ENCODE results near the gene LSAMP. TPM values are rescaled to one million over a fixed set of nuclear protein-coding genes. Genes with fewer than 3 reads are reported as not detected.

LSAMP gene
- total RNA-seq, 1 experiment from 2014 or later = not detected

- Mint-ChIP-seq H3K9me3 (ENCODE audit: unreplicated experiment) (no peaks in the 10 kb centered on the region), H3K27ac (ENCODE audit: unreplicated experiment) (no peak overlapping the region), H3K4me3 (ENCODE audit: unreplicated experiment) (no peak overlapping the region), H3K4me1 (ENCODE audit: low read depth, unreplicated experiment) (no peaks in the 10 kb centered on the region), H3K27me3 (ENCODE audit: insufficient read depth, unreplicated experiment) (peaks cover 3% of the 10 kb centered on the region), H3K36me3 (ENCODE audit: insufficient read depth, unreplicated experiment) (no peaks in the 10 kb centered on the region)
- Histone ChIP-seq H3K36me3 (ENCODE audit: control insufficient read depth, insufficient read depth, low read length) (no peaks in the 10 kb centered on the region), H3K4me3 (ENCODE audit: low read depth, low read length) (no peak overlapping the region), H3K9me3 (no peaks in the 10 kb centered on the region), H3K4me1 (no peaks in the 10 kb centered on the region), H3K27me3 (replicated peaks; ENCODE audit: control insufficient read depth, insufficient read depth, low read length) (no peaks in the 10 kb centered on the region)
- no TSS peak for BruUV-seq (replicated peaks)
- ChIA-PET POLR2A (no interaction called here), CTCF (no interaction called here)
- intact Hi-C loops (cut with micrococcal nuclease; ENCODE audit: unreplicated experiment) = no loop called here
- TF ChIP-seq CTCF (IDR thresholded peaks at IDR 0.05; ENCODE audit: insufficient read depth in 1 of 2, low read depth in 1 of 2, low read length in 1 of 2, severe bottlenecking in 1 of 2, unreplicated experiment in 1 of 2) = no peak
- no peak for DNase-seq
Measured at GRCh38 chr3:116392291-116392690, 53.0 kb downstream of the LSAMP start.

- Mint-ChIP-seq H3K27ac (ENCODE audit: unreplicated experiment) (no peak overlapping the region), H3K9me3 (ENCODE audit: unreplicated experiment) (no peaks in the 10 kb centered on the region), H3K27me3 (ENCODE audit: insufficient read depth, unreplicated experiment) (peaks cover 3% of the 10 kb centered on the region), H3K4me3 (ENCODE audit: unreplicated experiment) (no peak overlapping the region), H3K36me3 (ENCODE audit: insufficient read depth, unreplicated experiment) (no peaks in the 10 kb centered on the region), H3K4me1 (ENCODE audit: low read depth, unreplicated experiment) (no peaks in the 10 kb centered on the region)
- Histone ChIP-seq H3K36me3 (ENCODE audit: control insufficient read depth, insufficient read depth, low read length) (no peaks in the 10 kb centered on the region), H3K9me3 (no peaks in the 10 kb centered on the region), H3K4me3 (ENCODE audit: low read depth, low read length) (no peak overlapping the region), H3K4me1 (no peaks in the 10 kb centered on the region), H3K27me3 (replicated peaks; ENCODE audit: control insufficient read depth, insufficient read depth, low read length) (no peaks in the 10 kb centered on the region)
- ChIA-PET CTCF (no interaction called here), POLR2A (no interaction called here)
- BruUV-seq (replicated peaks) = no TSS peak
- intact Hi-C loops (cut with micrococcal nuclease; ENCODE audit: unreplicated experiment) = no loop called here
- TF ChIP-seq CTCF (IDR thresholded peaks at IDR 0.05; ENCODE audit: insufficient read depth in 1 of 2, low read depth in 1 of 2, low read length in 1 of 2, severe bottlenecking in 1 of 2, unreplicated experiment in 1 of 2) = no peak
- no peak for DNase-seq
Measured at GRCh38 chr3:116391296-116392201, 53.7 kb downstream of the LSAMP start.

- H3K4me3 Mint-ChIP-seq (ENCODE audit: unreplicated experiment) = no peak overlapping the region
- no peak for DNase-seq
- TF ChIP-seq CTCF (IDR thresholded peaks at IDR 0.05; ENCODE audit: insufficient read depth in 1 of 2, low read depth in 1 of 2, low read length in 1 of 2, severe bottlenecking in 1 of 2, unreplicated experiment in 1 of 2) = no peak
- Histone ChIP-seq H3K4me3 (ENCODE audit: low read depth, low read length) (no peak overlapping the region), H3K36me3 (ENCODE audit: control insufficient read depth, insufficient read depth, low read length) (no peaks in the 10 kb centered on the region), H3K4me1 (no peaks in the 10 kb centered on the region), H3K9me3 (no peaks in the 10 kb centered on the region), H3K27me3 (replicated peaks; ENCODE audit: control insufficient read depth, insufficient read depth, low read length) (no peaks in the 10 kb centered on the region)
- intact Hi-C loops (cut with micrococcal nuclease; ENCODE audit: unreplicated experiment) = no loop called here
- ChIA-PET POLR2A (no interaction called here), CTCF (no interaction called here)
- no peaks in the 10 kb centered on the region for H3K9me3 Mint-ChIP-seq (ENCODE audit: unreplicated experiment)
- peaks cover 3% of the 10 kb centered on the region for H3K27me3 Mint-ChIP-seq (ENCODE audit: insufficient read depth, unreplicated experiment)
- no TSS peak for BruUV-seq (replicated peaks)
- H3K4me1 Mint-ChIP-seq (ENCODE audit: low read depth, unreplicated experiment) = no peaks in the 10 kb centered on the region
- H3K27ac Mint-ChIP-seq (ENCODE audit: unreplicated experiment) = no peak overlapping the region
- H3K36me3 Mint-ChIP-seq (ENCODE audit: insufficient read depth, unreplicated experiment) = no peaks in the 10 kb centered on the region
Measured at GRCh38 chr3:116390318-116390717, 55.0 kb downstream of the LSAMP start.

All from Caco-2 (cell line).